SH-SY5Y (cell line): Measurements from ENCODE around the gene SBF1.

Source experiments
- GATA2 ChIP-seq: IDR thresholded peaks from 2 replicates; pipeline ENCODE4 v1.6.1; 2011; ENCODE audit warnings: mild to moderate bottlenecking, low read depth, low read length
- GATA3 ChIP-seq: IDR thresholded peaks from 2 replicates; pipeline ENCODE4 v1.6.1; 2011; ENCODE audit warnings: low read depth, mild to moderate bottlenecking, low read length, moderate library complexity

The SBF1 gene

GRCh38 chr22:50469377-50470305 lies 5.2 kb downstream of the SBF1 start:
- TF ChIP-seq GATA3 = no peak
- TF ChIP-seq GATA2 = no peak

DNA sequence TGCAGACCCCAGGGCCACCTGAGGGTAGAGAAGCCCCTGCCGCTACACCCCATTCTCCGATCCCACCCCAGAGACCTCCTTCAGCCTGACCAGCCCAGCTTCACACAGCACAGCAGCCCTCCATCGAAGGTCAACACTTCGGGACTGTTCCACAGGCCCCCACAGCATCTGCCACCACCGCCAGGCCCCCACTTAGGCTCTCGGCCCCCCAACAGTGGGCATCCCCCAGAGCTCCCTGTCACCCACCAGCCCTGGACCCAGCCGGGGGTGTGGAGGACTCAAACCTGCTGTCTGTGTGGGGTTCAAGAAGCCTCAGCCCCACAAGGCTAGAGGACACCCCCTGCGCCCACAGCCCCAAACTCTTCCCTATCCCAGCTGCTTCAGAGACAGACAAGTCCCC lies 6.2 kb downstream of the SBF1 start:
- TF ChIP-seq GATA2 (no peak), GATA3 (no peak)

- TF ChIP-seq GATA2 = no peak
- no peak for TF ChIP-seq GATA3
Observed at GRCh38 chr22:50467773-50468440, 6.9 kb downstream of the SBF1 start.

GRCh38 chr22:50467341-50467740 lies 7.5 kb downstream of the SBF1 start:
- TF ChIP-seq GATA2 = no peak

- TF ChIP-seq GATA2 = no peak
- TF ChIP-seq GATA3 = no peak
Observed at GRCh38 chr22:50465066-50465930, 9.5 kb downstream of the SBF1 start.

DNA sequence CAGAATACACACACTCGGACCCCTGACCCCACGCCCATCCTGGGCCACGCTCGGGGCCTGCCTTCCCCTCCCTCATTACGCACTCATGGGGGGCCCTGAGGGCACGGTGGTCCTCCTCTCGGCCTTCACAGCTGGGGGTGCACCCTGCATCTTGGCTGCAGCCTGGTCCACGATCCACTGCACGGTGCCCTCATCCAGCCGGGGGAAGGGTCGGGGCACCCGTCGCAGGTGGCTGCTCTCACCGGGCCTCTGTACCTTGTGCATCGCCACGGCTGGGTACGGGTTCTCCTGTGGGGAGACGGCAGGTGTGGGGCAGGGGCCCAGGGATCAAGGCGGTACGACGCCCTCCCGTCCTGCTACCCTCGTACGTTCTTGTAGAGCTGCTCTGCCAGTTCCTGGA lies 10.4 kb downstream of the SBF1 start:
- TF ChIP-seq GATA2 = no peak
- no peak for TF ChIP-seq GATA3

GRCh38 chr22:50463188-50463900 lies 11.5 kb downstream of the SBF1 start:
- TF ChIP-seq GATA2 (no peak), GATA3 (no peak)

DNA sequence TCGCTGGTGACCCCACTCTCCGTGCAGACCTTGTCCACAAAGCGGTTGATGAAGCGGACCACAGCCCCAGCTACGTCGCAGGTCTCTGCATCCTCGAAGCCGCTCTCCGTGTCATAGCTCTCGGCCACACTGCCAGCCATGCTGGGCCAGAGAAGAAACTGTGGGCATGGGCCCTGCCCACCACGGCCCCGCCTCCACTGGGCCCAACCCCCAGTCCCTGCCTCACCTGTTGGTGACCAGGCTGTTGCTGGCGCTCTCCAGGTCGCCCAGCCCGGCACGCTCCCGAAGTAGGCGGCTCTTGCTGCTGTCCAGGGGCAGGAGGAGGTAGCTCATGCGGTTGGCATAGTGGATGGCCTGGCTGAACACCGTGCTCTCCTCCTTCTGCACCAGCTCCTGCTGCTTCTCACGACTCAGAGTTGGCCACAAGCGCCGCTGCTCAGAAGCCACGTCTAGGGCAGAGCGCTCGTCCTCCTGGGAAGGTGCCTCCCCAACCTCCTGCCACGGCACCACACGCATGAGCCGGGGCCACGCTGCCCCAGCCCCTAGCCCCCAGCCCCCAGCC lies 12.8 kb downstream of the SBF1 start:
- TF ChIP-seq GATA2 (no peak), GATA3 (no peak)

- TF ChIP-seq GATA3 = no peak
- TF ChIP-seq GATA2 = no peak
Observed at GRCh38 chr22:50461536-50461935, 13.3 kb downstream of the SBF1 start.

DNA sequence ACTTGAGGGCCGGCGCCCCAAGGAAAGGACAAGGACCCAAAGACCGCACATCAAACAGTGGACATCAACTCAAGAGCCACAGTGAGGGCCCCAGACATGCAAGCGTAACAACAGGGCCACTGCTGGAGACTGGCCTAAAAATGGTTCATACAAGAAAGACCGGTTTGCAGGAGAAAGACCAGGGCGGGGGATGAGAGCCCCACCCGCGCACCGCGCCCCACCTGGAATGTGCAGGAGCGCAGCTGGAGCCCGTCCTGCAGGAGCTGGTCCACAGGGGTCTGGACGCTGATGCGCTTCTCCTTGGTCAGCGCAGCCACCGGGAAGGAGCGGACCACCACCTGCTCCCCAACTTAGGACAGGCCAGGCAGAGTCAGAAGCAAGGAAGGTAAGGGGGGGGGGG lies 13.9 kb downstream of the SBF1 start:
- TF ChIP-seq GATA3 = no peak
- TF ChIP-seq GATA2 = no peak

DNA sequence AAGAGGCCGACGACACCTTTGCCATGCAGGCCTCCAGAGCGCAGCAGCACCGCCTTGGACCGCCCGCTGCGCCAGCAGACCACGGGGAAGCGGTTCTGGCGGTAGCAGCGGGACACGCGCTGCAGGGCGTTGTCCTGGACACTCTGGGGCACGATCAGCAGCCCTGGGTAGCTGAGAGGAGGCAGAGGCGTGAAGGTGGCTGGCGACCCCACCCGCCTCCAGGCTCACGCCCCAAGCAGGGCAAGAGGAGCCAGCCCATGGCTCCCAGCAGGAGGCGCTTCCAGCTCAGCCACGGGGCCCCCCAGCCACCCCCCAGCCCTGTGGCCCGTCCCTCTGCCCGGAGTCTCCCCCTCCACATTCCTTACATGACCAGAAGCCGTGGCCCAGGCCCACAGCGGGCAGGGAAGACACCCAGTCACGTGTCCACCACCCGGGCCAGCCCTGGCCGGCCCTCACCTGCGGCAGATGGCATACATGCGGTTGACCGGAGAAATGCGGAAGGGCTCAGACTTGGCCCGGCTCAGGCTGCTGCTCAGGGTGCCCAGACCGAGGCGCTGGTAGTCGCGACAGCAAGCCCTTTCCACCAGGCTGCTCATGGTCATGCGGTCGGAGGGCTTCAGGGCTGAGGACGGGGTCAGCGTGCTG lies 15.2 kb downstream of the SBF1 start:
- TF ChIP-seq GATA3 (no peak), GATA2 (no peak)

GRCh38 chr22:50459016-50459415 lies 15.8 kb downstream of the SBF1 start:
- no peak for TF ChIP-seq GATA2
- no peak for TF ChIP-seq GATA3
